Activated CD4-positive, alpha-beta T cell treated with anti-CD3 and anti-CD28 coated beads for 36 hours (primary cell): ENCODE data around the gene GULP1. TPM values are rescaled to one million over a fixed set of nuclear protein-coding genes. Genes with fewer than 3 reads are reported as not detected.
A peak's percentile ranks its signal among the peaks of the same experiment; 100 is the strongest.
"Not testable (repeated sequence)": the region's sequence is repeated elsewhere in the genome, so short reads cannot be mapped to it uniquely, and the experiment has no call there.

Experiments used
- ATAC-seq: fragments of 200-7000 bp; cut with Tn5 transposase; one replicate; pipeline ENCODE4 v1.10.0; 2021; ENCODE audit warnings: mild to moderate bottlenecking, moderate library complexity
- CTCF ChIA-PET: fragments of 350-600 bp; sonication (Branson Sonifier 250); formaldehyde crosslinking; loops from one replicate; lab custom pipeline; 2021; ENCODE audit warnings: antibody characterized with exemption; lab: Charles Lee
- POLR2A ChIA-PET: fragments of 350-600 bp; sonication (Branson Sonifier 250); formaldehyde crosslinking; loops from one replicate; lab custom pipeline; 2021; ENCODE audit warnings: antibody characterized with exemption, inconsistent platforms; lab: Charles Lee
- DNase-seq: peaks from one replicate; pipeline ENCODE4 v3.0.0-alpha.2; 2020
- H3K27ac Mint-ChIP-seq: one replicate; pipeline ENCODE4 v1.8.0; 2021; ENCODE audit warnings: mixed read lengths
- H3K27me3 Mint-ChIP-seq: one replicate; pipeline ENCODE4 v1.8.0; 2021; ENCODE audit warnings: mixed read lengths
- H3K36me3 Mint-ChIP-seq: one replicate; pipeline ENCODE4 v1.8.0; 2021; ENCODE audit warnings: low read depth, mixed read lengths
- H3K4me1 Mint-ChIP-seq: one replicate; pipeline ENCODE4 v1.8.0; 2021; ENCODE audit warnings: mixed read lengths
- H3K4me3 Mint-ChIP-seq: one replicate; pipeline ENCODE4 v1.8.0; 2021; ENCODE audit warnings: mild to moderate bottlenecking, moderate library complexity, mixed read lengths
- H3K9me3 Mint-ChIP-seq: one replicate; pipeline ENCODE4 v1.8.0; 2021; ENCODE audit warnings: low read depth, mixed read lengths
- intact Hi-C, 2 experiments: fragments of 100-400 bp; cut with DNase I in 1 of 2; cut with micrococcal nuclease in 1 of 2; formaldehyde crosslinking; loops; one replicate each; pipeline versions ENCODE4 v1.14.2 to v1.15.1; 2022 to 2024; cut with DNase I, micrococcal nuclease
- total RNA-seq, 2 experiments: library from RNA; stranded (reverse); gene quantifications; one replicate each; pipeline ENCODE4 v1.2.3, GENCODE V29; 2021

Gene GULP1
- total RNA-seq, 2 experiments from 2014 or later: not detected

GRCh38 chr2:188600536-188601210 is 309.0 kb downstream of the GULP1 start:
- intact Hi-C loops: no loop called here

GRCh38 chr2:188601391-188601790 is 309.7 kb downstream of the GULP1 start:
- Mint-ChIP-seq H3K4me3 (no peak overlapping the region), H3K36me3 (no peaks in the 10 kb centered on the region), H3K9me3 (no peaks in the 10 kb centered on the region), H3K4me1 (no peaks in the 10 kb centered on the region), H3K27ac (no peak overlapping the region), H3K27me3 (no peaks in the 10 kb centered on the region)
- ChIA-PET POLR2A (no interaction called here), CTCF (no interaction called here)
- ATAC-seq (no peak), DNase-seq (no peak)
- intact Hi-C loops: no loop called here

More at GRCh38 chr2:188600536-188601210, 309.0 kb downstream of the GULP1 start:
- Mint-ChIP-seq H3K36me3 (no peaks in the 10 kb centered on the region), H3K27ac (no peak overlapping the region), H3K4me3 (no peak overlapping the region), H3K4me1 (no peaks in the 10 kb centered on the region), H3K27me3 (no peaks in the 10 kb centered on the region), H3K9me3 (no peaks in the 10 kb centered on the region)
- ATAC-seq: no peak
- no peak for DNase-seq
- ChIA-PET POLR2A (no interaction called here), CTCF (no interaction called here)

- CTCF ChIA-PET: no interaction called here
- no peaks in the 10 kb centered on the region for H3K27me3 Mint-ChIP-seq
Observed at GRCh38 chr2:188601927-188602326, 310.3 kb downstream of the GULP1 start.

GRCh38 chr2:188604579-188604978 is 312.9 kb downstream of the GULP1 start:
- DNase-seq (no peak), ATAC-seq (no peak)
- Mint-ChIP-seq H3K27me3 (no peaks in the 10 kb centered on the region), H3K36me3 (no peaks in the 10 kb centered on the region), H3K9me3 (no peaks in the 10 kb centered on the region), H3K4me3 (no peak overlapping the region), H3K4me1 (no peaks in the 10 kb centered on the region), H3K27ac (no peak overlapping the region)
- intact Hi-C loops: no loop called here
- ChIA-PET CTCF (no interaction called here), POLR2A (no interaction called here)

More at GRCh38 chr2:188601927-188602326, 310.3 kb downstream of the GULP1 start:
- Mint-ChIP-seq H3K36me3 (no peaks in the 10 kb centered on the region), H3K4me3 (no peak overlapping the region), H3K9me3 (no peaks in the 10 kb centered on the region), H3K4me1 (no peaks in the 10 kb centered on the region), H3K27ac (no peak overlapping the region)
- POLR2A ChIA-PET: no interaction called here
- intact Hi-C loops: no loop called here
- ATAC-seq (no peak), DNase-seq (no peak)

- CTCF ChIA-PET, H3K36me3 Mint-ChIP-seq, ATAC-seq, H3K27ac Mint-ChIP-seq, intact Hi-C loops, H3K4me1 Mint-ChIP-seq, H3K9me3 Mint-ChIP-seq, H3K27me3 Mint-ChIP-seq, POLR2A ChIA-PET, DNase-seq: not testable (repeated sequence)
- peak overlapping the region; percentile 49 for H3K4me3 Mint-ChIP-seq
Observed at GRCh38 chr2:188605609-188606584, 314.2 kb downstream of the GULP1 start.

GRCh38 chr2:188606596-188606995 is 314.9 kb downstream of the GULP1 start:
- H3K27ac Mint-ChIP-seq, intact Hi-C loops, CTCF ChIA-PET, H3K36me3 Mint-ChIP-seq, H3K4me3 Mint-ChIP-seq, H3K4me1 Mint-ChIP-seq, H3K27me3 Mint-ChIP-seq, H3K9me3 Mint-ChIP-seq, ATAC-seq, DNase-seq, POLR2A ChIA-PET: not testable (repeated sequence)

GRCh38 chr2:188607501-188607900 is 315.8 kb downstream of the GULP1 start:
- ATAC-seq (no peak), DNase-seq (peak; percentile 18)
- Mint-ChIP-seq H3K27me3 (no peaks in the 10 kb centered on the region), H3K4me3 (no peak overlapping the region), H3K4me1 (no peaks in the 10 kb centered on the region), H3K36me3 (no peaks in the 10 kb centered on the region), H3K27ac (no peak overlapping the region), H3K9me3 (no peaks in the 10 kb centered on the region)
- POLR2A ChIA-PET: no interaction called here
- intact Hi-C loops: no loop called here
- CTCF ChIA-PET: interaction anchor here (0.6 kb wide), 1 partner anchor 184 kb away, joined by 3 read pairs; no protein-coding TSS in a partner anchor

GRCh38 chr2:188609321-188610049 is 317.8 kb downstream of the GULP1 start:
- no peaks in the 10 kb centered on the region for H3K4me1 Mint-ChIP-seq
- CTCF ChIA-PET: no interaction called here
- POLR2A ChIA-PET: no interaction called here

GRCh38 chr2:188610050-188610444 is 318.4 kb downstream of the GULP1 start:
- H3K4me1 Mint-ChIP-seq: no peaks in the 10 kb centered on the region

More at GRCh38 chr2:188609321-188610049, 317.8 kb downstream of the GULP1 start:
- no peaks in the 10 kb centered on the region for H3K9me3 Mint-ChIP-seq
- no peaks in the 10 kb centered on the region for H3K27me3 Mint-ChIP-seq
- intact Hi-C loops: no loop called here
- H3K36me3 Mint-ChIP-seq: no peaks in the 10 kb centered on the region
- no peak overlapping the region for H3K27ac Mint-ChIP-seq
- no peak for ATAC-seq
- H3K4me3 Mint-ChIP-seq: no peak overlapping the region
- DNase-seq: no peak

GRCh38 chr2:188610827-188611226 is 319.2 kb downstream of the GULP1 start:
- no peak overlapping the region for H3K27ac Mint-ChIP-seq
- CTCF ChIA-PET: no interaction called here
- no peaks in the 10 kb centered on the region for H3K4me1 Mint-ChIP-seq
- ATAC-seq: no peak
- H3K36me3 Mint-ChIP-seq: no peaks in the 10 kb centered on the region
- DNase-seq: no peak
- no peaks in the 10 kb centered on the region for H3K9me3 Mint-ChIP-seq
- intact Hi-C loops: no loop called here
- no peaks in the 10 kb centered on the region for H3K27me3 Mint-ChIP-seq
- POLR2A ChIA-PET: no interaction called here
- no peak overlapping the region for H3K4me3 Mint-ChIP-seq

More at GRCh38 chr2:188610050-188610444, 318.4 kb downstream of the GULP1 start:
- ChIA-PET POLR2A (no interaction called here), CTCF (no interaction called here)
- H3K27me3 Mint-ChIP-seq: no peaks in the 10 kb centered on the region
- DNase-seq: no peak
- no peaks in the 10 kb centered on the region for H3K9me3 Mint-ChIP-seq
- no peak for ATAC-seq
- H3K27ac Mint-ChIP-seq: no peak overlapping the region
- intact Hi-C loops: no loop called here
- H3K4me3 Mint-ChIP-seq: no peak overlapping the region
- H3K36me3 Mint-ChIP-seq: no peaks in the 10 kb centered on the region

GRCh38 chr2:188619146-188619545 is 327.5 kb downstream of the GULP1 start:
- H3K36me3 Mint-ChIP-seq: no peaks in the 10 kb centered on the region
- no peaks in the 10 kb centered on the region for H3K4me1 Mint-ChIP-seq
- DNase-seq (no peak), ATAC-seq (no peak)
- H3K27me3 Mint-ChIP-seq: no peaks in the 10 kb centered on the region
- H3K4me3 Mint-ChIP-seq: no peak overlapping the region
- no peak overlapping the region for H3K27ac Mint-ChIP-seq
- POLR2A ChIA-PET: no interaction called here
- CTCF ChIA-PET: no interaction called here
- intact Hi-C loops: no loop called here
- H3K9me3 Mint-ChIP-seq: no peaks in the 10 kb centered on the region
